Effector CD8-positive, alpha-beta T cell (primary cell): Measurements from ENCODE around the gene SLC35E3.
"Not testable (repeated sequence)": the region's sequence is repeated elsewhere in the genome, so short reads cannot be mapped to it uniquely, and the experiment has no call there.

ENCODE experiments used
- DNase-seq: peaks from one replicate; lab custom pipeline; 2025; lab: John Stamatoyannopoulos, UW

The SLC35E3 gene

GRCh38 chr12:68814490-68815231 is 68.7 kb downstream of the SLC35E3 start:
- no peak for DNase-seq

DNA sequence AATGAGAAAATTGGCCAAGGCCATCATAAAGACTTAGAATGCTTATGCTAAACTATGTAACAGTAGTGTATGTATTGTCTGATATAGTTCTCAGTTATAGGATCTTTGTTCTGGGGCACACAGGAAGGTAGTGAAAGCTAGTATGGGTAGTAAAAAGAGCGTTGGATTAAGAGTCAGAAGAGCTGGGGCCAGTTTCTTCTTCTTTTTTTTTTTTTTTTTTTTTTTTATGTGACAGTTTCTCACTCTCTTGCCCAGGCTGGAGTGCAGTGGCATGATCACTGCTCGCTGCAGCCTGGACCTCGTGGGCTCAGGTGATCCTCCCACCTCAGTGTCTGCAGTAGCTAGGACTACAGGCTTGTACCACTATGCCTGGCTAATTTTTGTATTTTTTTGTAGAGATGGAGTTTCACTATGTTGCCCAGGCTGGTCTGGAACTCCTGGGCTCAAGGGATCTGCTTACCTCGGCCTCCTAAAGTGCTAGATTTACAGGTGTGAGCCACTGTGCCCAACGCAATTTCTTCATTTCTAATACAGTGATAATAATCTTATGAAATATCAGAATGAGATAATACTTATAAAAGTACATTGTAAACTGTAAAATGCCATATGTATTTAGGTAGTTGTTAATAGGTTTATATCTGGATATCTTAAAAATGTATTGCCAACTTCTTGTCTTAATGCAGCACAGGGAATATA is 69.4 kb downstream of the SLC35E3 start:
- no peak for DNase-seq

- DNase-seq, result no peak
These were observed 70.2 kb downstream of the SLC35E3 start for GRCh38 chr12:68815928-68816800.

GRCh38 chr12:68819481-68819880 is 73.5 kb downstream of the SLC35E3 start:
- not testable (repeated sequence) for DNase-seq

GRCh38 chr12:68821357-68822188 is 75.6 kb downstream of the SLC35E3 start:
- DNase-seq, result no peak

DNA sequence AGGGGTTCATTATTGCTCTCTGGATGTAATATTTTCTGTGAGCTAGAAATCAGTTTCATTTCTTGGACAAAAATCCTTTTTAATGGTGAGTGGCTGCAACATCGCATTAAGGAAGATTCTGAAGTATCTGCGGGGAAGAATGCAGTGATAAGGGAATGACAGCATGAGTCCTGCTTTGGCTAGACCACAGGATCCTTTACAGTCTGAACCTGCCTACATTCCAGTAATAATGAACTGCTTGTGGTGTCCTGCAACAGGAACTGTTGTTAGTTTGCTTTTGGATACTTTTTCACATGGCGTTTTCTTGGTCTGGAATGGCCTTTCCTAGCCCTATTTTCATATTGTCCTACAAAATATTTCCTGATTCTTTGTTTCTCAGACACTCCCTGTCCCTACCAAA is 77.7 kb downstream of the SLC35E3 start:
- DNase-seq, result no peak

DNA sequence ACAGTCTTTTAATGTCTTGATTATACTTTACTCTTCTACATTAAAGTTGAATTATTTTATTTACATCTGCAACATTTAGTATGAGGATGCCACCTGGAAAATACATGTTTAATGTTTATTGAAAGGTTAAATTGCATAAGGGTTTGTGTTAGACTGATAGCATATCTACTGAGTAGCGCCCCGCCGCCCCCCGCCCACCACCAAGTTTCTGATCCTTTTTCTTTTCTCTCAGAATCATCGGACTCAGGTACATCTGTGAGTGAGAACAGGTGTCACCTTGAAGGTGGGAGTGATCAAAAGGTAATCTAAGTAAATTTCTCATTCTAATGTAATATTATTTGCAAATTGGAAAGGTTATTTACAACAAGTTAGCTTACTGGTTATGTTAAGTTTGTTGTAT is 78.2 kb downstream of the SLC35E3 start:
- no peak for DNase-seq

GRCh38 chr12:68824597-68825250 is 78.7 kb downstream of the SLC35E3 start:
- DNase-seq, result no peak

DNA sequence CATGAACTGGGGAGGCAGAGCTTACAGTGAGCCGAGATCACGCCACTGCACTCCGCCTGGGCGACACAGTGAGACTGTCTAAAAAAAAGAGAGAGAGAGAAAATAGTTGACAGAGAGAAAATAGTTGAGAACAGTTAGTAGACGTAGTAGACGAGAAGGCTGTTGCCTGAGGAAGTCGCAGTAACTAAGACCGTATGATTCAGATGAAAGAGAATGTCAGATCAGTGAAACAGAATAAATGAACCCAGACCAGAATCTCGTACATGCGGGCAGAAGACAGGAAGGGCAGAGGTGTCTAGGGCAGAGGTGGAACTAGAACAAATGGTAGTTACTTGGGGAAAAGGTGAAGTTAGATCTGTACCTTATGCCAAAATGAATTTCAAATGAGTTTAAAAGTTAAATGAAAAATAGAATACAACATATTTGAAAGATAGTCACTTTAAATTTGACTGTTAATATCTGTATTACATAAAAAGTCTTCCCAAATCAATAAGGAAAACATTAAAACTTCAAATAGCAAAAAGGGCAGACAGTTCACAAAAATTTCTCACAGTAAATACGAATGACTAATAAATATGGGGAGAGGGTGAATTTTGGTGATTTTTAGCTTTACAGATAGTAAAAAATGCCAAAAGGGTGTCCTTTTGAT is 79.7 kb downstream of the SLC35E3 start:
- no peak for DNase-seq

- DNase-seq, result no peak
These were observed 82.1 kb downstream of the SLC35E3 start for GRCh38 chr12:68827895-68828671.

GRCh38 chr12:68828672-68829068 is 82.7 kb downstream of the SLC35E3 start:
- DNase-seq, result no peak
